ENCODE data around the gene RSPH3. TPM values are rescaled to one million over a fixed set of nuclear protein-coding genes. Genes with fewer than 3 reads are reported as not detected.

The RSPH3 gene
- total and polyA plus RNA-seq, 2 of the 13 experiments (the other 11 are each of a cell fraction or from before 2014, with no cell fraction given): 1.3 to 3.5 TPM

DNA sequence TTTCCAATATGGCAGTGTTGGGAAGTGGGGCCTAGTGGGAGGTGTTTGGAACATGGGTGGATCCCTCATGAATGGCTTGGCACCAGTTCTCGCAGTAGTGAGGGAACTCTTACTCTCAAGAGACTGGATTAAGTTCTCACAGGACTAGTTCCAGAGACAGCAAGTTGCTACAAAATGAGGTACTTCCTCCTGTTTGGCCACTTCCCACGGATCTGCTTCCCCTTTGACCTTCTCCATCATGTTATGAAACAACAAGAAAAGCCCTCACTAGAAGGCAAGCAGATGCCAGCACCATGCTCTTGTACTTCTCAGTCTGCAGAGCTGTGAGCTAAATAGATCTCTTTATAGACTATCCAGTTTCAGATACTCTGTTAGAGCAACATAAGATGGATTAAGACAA, 3.1 kb downstream of the RSPH3 start (continued):
- TF ChIP-seq, protein P1, sequence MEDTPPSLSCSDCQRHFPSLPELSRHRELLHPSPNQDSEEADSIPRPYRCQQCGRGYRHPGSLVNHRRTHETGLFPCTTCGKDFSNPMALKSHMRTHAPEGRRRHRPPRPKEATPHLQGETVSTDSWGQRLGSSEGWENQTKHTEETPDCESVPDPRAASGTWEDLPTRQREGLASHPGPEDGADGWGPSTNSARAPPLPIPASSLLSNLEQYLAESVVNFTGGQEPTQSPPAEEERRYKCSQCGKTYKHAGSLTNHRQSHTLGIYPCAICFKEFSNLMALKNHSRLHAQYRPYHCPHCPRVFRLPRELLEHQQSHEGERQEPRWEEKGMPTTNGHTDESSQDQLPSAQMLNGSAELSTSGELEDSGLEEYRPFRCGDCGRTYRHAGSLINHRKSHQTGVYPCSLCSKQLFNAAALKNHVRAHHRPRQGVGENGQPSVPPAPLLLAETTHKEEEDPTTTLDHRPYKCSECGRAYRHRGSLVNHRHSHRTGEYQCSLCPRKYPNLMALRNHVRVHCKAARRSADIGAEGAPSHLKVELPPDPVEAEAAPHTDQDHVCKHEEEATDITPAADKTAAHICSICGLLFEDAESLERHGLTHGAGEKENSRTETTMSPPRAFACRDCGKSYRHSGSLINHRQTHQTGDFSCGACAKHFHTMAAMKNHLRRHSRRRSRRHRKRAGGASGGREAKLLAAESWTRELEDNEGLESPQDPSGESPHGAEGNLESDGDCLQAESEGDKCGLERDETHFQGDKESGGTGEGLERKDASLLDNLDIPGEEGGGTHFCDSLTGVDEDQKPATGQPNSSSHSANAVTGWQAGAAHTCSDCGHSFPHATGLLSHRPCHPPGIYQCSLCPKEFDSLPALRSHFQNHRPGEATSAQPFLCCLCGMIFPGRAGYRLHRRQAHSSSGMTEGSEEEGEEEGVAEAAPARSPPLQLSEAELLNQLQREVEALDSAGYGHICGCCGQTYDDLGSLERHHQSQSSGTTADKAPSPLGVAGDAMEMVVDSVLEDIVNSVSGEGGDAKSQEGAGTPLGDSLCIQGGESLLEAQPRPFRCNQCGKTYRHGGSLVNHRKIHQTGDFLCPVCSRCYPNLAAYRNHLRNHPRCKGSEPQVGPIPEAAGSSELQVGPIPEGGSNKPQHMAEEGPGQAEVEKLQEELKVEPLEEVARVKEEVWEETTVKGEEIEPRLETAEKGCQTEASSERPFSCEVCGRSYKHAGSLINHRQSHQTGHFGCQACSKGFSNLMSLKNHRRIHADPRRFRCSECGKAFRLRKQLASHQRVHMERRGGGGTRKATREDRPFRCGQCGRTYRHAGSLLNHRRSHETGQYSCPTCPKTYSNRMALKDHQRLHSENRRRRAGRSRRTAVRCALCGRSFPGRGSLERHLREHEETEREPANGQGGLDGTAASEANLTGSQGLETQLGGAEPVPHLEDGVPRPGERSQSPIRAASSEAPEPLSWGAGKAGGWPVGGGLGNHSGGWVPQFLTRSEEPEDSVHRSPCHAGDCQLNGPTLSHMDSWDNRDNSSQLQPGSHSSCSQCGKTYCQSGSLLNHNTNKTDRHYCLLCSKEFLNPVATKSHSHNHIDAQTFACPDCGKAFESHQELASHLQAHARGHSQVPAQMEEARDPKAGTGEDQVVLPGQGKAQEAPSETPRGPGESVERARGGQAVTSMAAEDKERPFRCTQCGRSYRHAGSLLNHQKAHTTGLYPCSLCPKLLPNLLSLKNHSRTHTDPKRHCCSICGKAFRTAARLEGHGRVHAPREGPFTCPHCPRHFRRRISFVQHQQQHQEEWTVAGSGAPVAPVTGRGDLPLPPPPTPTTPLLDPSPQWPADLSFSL (CRISPR knock-in tag; IDR thresholded peaks at IDR 0.05): no peak

GRCh38 chr6:158993639-158994038, 6.4 kb downstream of the RSPH3 start:
- in situ Hi-C loops (cut with HindIII; ENCODE audit: extremely low pct_ligation_motif_present, low pct_unique_long_range_greater_than_20kb) (no loop called here), intact Hi-C loops (cut with micrococcal nuclease; ENCODE audit: unreplicated experiment) (no loop called here)
- ATAC-seq (no peak), FAIRE-seq (no peak), DNase-seq (ENCODE audit: low spot score) (no peak)
- Histone ChIP-seq H3K4me3 (replicated peaks in 1 of 3; ENCODE audit: insufficient read depth in 1 of 3, low read depth in 2 of 3, low read length in 3 of 3) (no peak overlapping the region), H4K20me1 (ENCODE audit: insufficient read depth, low read length) (no peaks in the 10 kb centered on the region), H3K4me1 (ENCODE audit: insufficient read depth, low read length) (peaks cover 2% of the 10 kb centered on the region; the same call in 1 of the 2 replicates), H3K27ac (ENCODE audit: extremely low read length, insufficient read depth, low read length) (no peak overlapping the region), H3K4me2 (ENCODE audit: low read depth, low read length) (no peak overlapping the region), H3K9me3 (ENCODE audit: low read length) (no peaks in the 10 kb centered on the region), H3K9ac (ENCODE audit: insufficient read depth, low read depth, low read length) (no peak overlapping the region), H3K36me3 (replicated peaks in 1 of 2; ENCODE audit: control insufficient read depth in 1 of 2, insufficient read depth in 2 of 2, low read length in 2 of 2) (no peaks in the 10 kb centered on the region; a peak in 1 of 5 replicates), H2AFZ (ENCODE audit: low read length) (no peak overlapping the region), H3K27me3 (ENCODE audit: control insufficient read depth in 1 of 2, insufficient read depth in 2 of 2, low read length in 2 of 2) (no peaks in the 10 kb centered on the region), H3K79me2 (ENCODE audit: insufficient read depth, low read length) (no peaks in the 10 kb centered on the region)
- CTCF ChIA-PET (ENCODE audit: low intra/inter-chr PET ratio, low total read pairs): no interaction called here
- POLR2A ChIA-PET: interaction anchor here (0.7 kb wide), 1 partner anchor 275 kb away, joined by 3 read pairs; no protein-coding TSS in a partner anchor
- BruUV-seq (replicated peaks): no TSS peak
- WGBS (ENCODE audit: low lambda C conversion rate): 83% methylated on average over 3 of the region's 3 CpGs
- TF ChIP-seq ZNF720 (CRISPR knock-in tag; IDR thresholded peaks at IDR 0.05): no peak
- no peak for TF ChIP-seq GMEB1 (CRISPR knock-in tag; IDR thresholded peaks at IDR 0.05; ENCODE audit: borderline replicate concordance)
- TF ChIP-seq, protein P2, sequence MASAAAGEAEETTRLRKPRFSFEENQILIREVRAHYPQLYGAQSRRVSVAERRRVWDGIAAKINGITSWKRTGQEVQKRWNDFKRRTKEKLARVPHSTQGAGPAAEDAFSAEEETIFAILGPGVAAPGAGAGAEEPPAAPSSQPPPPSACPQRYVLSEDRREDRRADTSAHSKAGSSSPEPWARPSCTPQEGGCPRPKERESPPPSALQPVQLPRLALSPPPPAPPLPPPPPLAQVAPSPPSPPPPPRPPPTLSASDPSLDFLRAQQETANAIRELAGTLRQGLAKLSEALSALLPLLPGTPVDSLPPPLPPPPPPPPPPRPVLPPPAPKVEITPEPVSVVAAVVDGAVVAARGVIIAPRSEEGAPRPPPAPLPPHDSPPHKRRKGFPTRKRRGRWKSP (CRISPR knock-in tag; IDR thresholded peaks at IDR 0.05): no peak
- no peak for TF ChIP-seq GLI4 (CRISPR knock-in tag; IDR thresholded peaks at IDR 0.05; ENCODE audit: borderline replicate concordance)
- TF ChIP-seq MYNN (CRISPR knock-in tag; IDR thresholded peaks at IDR 0.05; ENCODE audit: low read depth): no peak
- no peak for TF ChIP-seq NFIB (CRISPR knock-in tag; IDR thresholded peaks at IDR 0.05; ENCODE audit: borderline replicate concordance)
- TF ChIP-seq TCF7L2 (IDR thresholded peaks at IDR 0.05; ENCODE audit: low read depth, low read length): no peak
- no peak for TF ChIP-seq ZSCAN25 (CRISPR knock-in tag; IDR thresholded peaks at IDR 0.05)
- TF ChIP-seq, protein P3, sequence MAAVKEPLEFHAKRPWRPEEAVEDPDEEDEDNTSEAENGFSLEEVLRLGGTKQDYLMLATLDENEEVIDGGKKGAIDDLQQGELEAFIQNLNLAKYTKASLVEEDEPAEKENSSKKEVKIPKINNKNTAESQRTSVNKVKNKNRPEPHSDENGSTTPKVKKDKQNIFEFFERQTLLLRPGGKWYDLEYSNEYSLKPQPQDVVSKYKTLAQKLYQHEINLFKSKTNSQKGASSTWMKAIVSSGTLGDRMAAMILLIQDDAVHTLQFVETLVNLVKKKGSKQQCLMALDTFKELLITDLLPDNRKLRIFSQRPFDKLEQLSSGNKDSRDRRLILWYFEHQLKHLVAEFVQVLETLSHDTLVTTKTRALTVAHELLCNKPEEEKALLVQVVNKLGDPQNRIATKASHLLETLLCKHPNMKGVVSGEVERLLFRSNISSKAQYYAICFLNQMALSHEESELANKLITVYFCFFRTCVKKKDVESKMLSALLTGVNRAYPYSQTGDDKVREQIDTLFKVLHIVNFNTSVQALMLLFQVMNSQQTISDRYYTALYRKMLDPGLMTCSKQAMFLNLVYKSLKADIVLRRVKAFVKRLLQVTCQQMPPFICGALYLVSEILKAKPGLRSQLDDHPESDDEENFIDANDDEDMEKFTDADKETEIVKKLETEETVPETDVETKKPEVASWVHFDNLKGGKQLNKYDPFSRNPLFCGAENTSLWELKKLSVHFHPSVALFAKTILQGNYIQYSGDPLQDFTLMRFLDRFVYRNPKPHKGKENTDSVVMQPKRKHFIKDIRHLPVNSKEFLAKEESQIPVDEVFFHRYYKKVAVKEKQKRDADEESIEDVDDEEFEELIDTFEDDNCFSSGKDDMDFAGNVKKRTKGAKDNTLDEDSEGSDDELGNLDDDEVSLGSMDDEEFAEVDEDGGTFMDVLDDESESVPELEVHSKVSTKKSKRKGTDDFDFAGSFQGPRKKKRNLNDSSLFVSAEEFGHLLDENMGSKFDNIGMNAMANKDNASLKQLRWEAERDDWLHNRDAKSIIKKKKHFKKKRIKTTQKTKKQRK (IDR thresholded peaks at IDR 0.05; ENCODE audit: low read length): no peak
